AML-193 (cell line): ENCODE data around the gene CYB5A.

Source experiments
- DNase-seq, 2 experiments: peaks; one replicate each; lab custom pipeline; 2025; lab: John Stamatoyannopoulos, UW

The CYB5A gene

DNA sequence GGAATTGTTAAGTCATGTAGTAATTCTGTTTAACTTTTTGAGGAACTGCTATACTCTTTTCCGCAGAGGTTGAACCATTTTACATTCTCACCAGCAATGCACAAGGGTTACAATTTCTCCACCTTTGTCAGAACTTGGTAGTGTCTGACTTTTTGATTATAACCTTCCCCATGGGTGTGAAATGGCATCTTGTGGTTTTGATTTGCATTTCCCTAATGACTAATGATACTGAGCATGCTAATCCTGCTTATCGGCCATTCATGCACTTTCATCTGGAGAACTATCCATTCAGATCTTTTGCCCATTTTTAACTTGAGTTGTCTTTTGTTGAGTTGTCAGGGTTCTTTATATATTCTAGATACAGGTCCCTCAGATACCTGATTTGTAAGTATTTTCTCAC is 47.2 kb downstream of the CYB5A start:
- no peak for DNase-seq

DNA sequence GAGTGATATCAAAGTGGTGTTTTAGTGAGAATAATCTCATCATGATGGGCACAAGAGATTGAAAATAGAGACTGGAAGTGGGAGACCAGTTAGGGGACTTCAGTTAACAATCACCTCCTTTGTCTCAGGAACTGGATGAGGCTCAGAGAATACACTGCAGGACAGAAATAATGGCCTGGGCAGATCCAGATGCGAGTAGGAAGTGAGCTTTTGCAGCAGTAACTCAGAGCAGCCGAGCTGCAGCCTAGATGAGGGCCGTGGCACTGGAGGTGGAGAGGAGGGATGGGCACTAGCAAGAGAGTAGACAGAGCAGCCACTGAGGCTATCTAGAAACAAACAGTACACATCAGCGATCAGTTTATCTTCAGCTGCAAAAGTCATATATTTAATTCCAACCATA is 48.6 kb downstream of the CYB5A start:
- DNase-seq, result no peak

DNA sequence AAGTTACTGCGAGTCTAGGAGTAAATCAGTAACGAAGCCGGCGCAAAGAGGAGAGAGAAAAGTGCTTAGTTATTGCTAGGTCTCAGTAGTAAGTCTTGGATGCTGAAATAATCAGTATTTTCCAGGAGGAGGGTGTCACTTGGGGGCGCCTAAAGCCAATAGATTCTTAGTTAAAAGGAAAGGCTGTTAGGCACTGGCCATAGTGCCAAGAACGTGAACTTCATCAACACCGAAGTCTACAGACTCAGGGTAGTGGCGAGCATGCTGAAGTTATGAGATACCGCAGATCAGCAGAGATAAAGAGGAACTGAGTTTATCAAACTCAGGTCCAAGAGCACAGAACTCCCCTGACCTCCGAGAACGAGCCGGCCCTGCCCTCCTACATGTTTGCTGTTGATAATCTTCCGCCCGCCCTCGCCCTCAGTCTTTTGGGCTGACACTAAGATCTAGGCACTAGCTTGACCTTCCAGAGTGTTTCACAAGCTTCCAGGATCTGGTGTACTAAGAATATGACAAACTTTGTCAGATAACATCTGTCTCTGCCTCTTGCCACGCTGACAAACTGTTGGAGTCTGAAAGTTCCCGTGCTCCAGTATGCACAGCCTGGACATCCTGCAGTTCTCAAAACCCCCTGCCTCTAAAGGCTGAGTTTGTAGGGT is 49.2 kb downstream of the CYB5A start:
- no peak for DNase-seq

DNA sequence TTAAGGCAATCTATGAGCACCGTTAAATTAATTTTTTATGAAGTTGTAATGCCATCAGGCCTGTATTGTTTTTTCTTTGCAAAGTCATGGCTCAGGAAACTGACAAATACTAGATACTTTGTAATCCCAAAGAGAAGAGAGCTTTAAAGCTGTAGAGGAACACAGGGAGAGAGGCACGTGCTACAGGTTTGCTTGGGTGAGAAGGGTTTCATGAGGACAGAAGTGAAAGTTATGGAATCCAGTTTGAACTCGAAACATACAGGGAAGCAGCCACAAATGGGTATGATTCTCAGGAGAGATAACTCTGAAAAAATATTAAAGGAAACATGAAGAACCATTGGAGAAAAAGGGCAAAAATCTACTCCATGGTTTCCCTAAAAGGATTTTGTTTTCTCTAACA is 49.8 kb downstream of the CYB5A start:
- no peak for DNase-seq

DNA sequence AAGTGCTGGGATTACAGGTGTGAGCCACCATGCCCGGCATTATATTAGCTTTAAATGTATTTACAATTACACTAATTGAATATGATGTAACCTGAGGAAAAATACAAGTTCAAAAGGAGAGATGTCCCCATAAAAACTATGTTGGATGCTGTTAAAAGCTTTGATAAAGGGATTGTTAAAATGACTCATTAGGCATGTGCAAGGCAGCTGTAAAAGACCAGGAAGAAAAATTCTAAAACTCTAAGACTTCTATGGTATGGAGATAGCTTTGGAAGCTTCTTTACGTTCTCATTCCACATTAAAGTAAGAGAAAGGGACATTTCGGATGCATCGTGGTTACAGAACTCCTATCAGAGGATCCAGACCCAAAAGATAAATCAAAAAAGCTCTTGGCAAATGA is 50.3 kb downstream of the CYB5A start:
- no peak for DNase-seq

DNA sequence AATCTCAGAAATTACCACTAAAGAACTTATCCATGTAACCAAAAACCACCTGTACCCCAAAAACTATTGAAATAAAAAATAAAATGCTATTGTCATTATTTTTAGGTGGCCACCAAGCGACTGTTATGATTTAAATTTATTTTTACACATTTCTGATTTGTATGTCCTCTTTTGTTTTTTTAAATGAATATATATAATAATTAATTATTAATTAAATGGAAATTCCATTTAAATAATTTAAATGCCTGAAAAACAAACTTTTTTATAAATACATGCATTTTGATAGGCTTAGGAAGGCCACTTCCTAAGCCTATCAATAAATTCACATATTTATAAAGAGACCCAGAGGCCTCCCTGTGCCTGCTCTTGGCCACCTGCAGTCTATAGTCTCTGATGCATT is 52.2 kb downstream of the CYB5A start:
- no peak for DNase-seq

DNA sequence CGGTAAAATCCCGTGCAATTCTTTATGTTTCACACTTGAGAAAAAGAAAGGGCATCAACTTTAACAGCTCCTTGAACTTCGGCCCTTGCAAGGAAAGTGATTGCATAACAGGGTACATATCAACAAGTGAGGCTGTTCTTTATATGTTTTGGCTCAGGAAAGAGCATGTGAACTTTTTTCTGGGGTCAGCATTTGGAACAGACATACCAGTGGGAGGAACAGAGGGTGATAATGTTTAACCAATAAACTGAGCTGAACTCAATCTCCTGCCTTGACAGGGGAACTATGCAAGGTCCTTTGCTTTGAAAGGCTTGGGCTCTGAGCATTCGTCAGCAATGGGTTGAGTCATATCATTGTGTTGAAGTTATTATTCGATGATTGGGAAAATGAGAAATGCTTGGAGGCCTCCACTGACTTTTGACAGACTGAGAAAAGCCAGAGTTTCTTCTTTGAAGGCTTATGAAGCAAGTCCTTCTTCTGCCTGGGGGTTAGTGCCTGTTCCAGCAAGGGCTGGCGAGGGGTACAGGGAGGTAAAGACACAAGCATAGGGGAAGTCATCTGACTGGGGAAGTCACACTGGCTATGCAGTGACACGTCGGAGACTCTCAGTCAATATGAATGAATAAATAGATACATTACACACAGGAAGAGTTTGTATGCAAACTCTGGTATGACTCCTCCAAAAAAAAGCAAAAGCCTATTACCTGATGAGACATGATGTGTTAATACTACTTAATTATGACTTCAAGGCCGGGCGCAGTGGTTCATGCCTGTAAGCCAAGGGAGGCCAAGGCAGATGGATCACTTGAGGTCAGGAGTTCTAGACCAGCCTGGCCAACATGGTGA is 57.2 kb downstream of the CYB5A start:
- no peak for DNase-seq

DNA sequence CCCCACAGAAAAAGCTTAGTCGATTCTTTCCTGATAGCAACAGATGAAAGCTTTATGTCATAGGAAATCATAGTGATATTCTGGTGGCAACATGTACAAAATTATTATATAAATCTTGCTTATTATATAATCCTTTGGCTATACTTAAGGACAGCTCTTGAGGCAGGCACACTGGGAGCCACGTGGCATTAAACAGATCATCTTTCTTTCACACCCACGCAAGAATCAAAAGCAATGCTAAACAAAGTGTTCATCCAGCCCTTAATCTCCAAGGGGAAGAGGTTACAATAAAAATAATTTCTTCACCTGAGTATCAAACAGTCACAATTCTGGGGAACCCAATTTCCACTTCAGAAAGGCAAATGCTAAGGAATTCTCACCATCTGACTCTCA is 57.8 kb downstream of the CYB5A start:
- DNase-seq, result no peak

DNA sequence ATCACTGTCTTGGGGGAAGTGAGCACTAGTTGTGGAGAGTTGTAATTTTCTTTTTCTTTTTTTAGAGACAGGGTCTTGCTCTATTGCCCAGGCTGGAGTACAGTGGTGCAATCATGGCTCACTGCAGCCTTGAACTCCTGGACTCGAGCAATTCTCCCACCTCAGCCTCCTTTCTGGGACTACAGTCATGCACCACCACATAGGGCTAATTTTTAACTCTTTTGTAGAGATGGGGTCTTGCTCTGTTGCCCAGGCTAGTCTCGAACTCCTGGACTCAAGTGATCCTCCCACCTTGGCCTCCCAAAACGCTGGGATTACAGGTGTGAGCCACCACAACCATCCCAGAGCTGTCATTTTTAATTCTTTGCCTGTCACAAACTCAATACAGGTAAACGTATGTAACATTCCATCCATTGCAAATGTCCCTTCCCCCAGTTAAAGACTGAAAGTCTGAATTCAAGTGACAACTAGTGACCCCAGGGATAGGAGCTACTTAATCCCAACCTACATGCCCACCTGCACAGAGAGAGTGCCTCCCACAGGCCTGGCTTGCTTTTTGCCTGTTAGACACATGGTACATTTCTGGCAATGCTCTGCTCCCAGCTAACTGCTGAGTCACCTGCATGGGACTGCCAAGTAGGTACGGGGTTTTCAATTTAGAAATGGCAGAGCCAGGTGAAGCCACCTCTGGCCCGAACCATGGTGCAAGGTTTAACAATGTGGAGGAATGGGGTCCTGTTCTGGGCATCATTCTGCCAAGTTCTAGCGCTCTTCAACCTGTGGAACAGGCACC is 60.6 kb downstream of the CYB5A start:
- no peak for DNase-seq

DNA sequence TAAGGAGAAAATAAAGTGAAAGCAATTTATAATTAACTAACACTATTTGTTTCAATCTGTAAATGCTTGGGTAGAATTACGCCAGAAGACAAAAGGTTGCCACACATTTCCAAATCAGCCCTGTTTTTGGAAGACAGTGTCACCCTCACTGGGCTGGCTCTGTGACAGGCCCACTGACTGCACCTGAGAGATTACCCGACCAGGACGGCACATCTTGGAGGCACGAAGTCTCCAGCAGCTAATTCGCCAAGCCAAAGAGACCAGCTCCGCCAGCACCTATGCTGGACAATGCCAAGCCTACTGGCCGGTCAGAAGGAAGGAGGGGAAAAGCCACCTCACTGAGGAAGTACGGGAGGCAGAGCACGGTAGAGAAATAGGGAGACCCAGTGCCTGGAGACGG is 61.9 kb downstream of the CYB5A start:
- no peak for DNase-seq

DNA sequence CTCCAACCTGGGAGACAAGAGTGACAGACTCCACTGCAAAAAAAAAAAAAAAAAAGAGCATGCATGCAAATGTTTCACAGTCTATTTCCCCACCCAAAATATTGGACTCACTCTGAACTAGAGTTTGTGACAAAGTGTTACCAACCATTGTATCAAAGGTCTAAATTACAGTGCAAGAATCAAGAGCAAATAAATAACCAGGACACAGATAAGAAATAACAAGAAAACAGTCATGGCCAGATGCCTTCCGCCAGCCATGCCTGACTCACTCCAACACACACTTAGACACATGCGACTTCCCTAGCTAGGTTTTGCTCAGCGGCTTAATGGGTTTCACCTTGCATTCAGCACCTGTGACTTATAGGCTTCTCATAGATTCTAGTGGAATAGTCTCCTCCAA is 62.8 kb downstream of the CYB5A start:
- DNase-seq, result no peak

DNA sequence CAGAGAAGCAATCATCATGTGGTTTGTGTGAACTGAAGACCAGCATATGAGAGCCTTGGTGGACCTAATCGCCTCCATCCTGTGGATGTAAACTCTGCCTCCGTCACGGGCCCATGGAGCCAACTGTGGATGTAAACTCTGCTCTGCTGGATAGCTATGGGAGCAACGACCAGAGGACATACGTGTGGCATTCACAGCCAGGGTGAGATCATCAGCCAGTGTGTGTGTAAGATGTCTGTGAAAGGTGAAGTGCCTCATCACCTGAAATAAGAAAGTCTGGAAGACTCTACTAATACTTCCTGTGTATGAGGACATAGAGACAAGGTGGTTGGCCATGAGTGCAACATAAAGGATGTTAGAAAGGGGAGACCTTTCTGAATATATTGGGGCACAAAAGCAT is 63.5 kb downstream of the CYB5A start:
- no peak for DNase-seq

DNA sequence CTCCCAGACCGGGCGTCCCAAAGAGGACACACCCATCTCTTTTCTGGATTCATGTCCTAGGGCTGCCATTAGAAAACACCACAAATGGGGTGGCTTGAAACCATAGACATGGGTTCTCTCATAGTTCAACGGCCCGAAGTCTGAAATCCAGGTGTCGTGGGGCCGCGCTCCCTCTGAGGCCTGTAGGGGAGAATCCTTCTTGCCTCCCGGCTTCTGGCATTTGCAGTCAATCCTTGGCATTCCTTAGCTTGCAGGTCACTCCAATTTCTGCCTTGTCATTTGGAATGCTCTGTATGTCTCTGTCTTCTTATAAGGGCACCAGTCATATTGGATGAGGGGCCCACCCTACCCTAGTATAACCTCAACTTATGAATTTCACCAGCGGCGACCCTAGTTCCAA is 65.1 kb downstream of the CYB5A start:
- no peak for DNase-seq

DNA sequence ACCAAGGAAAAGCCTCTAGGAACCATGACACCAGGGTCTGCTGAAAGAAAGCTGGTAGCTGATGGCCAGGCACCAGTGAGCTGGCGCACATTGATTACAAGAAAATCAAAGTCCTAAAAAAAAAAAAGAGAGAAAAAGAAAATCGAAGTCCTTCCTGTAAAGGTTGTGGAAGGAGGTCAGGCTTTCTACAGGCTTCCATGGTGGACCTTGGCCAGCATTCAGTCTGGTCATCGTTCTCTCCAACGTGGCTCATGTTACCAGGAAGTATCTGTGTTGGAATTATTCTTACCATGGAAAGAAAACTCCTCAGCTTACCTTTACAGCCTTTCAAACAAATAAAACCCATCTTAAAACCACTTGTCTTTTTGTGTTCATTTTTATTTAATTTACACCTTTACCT is 65.6 kb downstream of the CYB5A start:
- DNase-seq, result no peak

DNA sequence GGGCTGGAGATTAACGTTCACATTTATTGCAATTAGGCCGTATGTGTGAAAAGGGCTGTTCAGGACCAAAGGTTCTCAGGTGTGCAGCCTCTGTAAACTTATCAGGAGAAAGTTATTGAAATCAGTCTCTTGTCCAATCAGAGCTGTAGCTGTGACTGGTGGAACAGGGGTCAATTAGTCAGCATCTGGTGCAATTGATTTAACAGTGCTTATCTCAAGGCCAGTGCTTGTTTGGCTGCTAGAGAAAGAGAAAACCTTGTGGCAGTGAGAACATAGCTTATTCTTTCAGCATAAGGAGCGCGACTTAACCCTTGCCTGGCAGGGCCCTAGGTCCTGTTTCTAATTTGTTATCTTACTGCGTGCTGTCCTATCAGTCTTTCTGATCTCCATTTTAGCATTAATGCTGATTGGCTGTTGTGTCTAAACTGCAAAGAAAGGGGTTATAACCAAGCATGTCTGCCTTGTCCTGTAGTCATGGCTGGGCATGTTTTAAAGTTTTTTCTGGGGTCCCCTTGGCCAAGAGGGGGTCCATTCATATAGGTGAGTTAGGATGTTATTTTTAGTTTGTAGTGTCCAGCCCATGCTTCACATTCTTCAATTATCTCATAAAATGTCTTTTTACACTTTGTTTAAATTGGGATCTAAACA is 66.4 kb downstream of the CYB5A start:
- no peak for DNase-seq

DNA sequence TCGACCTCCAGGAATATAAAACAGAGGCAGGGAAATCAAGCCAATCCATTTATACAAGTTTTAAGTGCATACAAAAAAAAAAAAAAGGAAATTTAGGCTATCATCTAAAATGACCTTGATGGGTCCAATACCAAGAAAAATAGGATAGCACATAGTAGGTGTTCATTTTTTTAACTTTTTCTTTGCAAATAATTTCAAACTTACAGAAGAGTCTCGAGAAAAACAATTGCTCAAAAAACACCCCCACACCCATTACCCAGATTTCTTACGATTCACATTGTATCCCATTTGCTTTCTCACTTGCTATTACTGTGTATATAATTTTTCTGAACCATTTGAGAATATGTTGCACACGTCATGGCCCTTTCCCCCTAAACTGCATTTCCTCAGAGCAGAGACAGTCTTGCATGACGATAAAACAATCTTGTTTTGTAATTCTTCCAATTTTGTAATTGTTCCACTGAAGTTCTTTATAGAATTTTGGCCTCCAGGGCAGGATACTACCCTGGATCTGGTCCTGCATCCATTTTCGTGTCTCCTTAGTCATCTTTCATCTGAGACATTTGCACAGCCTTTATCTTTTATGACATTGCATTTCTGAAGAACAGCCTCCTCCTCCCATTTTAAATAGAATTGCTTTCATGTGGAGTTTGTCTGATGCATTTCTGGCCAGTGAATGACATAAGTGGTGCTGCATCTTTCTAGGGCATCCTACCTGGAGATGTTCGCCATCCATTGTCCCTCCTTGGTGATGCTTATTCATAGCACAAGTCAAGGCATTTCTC is 68.9 kb downstream of the CYB5A start:
- DNase-seq, result no peak

DNA sequence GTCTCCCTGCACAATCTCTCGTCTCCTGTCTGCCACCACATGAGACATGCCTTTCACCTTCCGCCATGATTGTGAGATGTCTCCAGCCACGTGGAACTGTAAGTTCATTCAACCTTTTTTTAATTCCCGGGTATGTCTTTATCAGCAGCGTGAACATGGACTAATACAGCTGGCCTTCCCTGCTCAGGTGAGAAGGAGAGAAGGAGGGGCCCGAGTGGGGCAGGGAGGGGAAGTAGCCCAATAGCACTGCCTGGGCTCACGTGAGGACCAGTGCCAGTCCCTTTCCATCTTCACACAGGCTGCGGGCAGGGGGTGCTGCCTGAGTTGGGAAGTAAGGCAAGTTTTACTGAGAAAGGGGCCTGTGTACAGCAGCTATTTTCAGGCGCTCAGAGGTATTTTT is 70.7 kb downstream of the CYB5A start:
- no peak for DNase-seq

DNA sequence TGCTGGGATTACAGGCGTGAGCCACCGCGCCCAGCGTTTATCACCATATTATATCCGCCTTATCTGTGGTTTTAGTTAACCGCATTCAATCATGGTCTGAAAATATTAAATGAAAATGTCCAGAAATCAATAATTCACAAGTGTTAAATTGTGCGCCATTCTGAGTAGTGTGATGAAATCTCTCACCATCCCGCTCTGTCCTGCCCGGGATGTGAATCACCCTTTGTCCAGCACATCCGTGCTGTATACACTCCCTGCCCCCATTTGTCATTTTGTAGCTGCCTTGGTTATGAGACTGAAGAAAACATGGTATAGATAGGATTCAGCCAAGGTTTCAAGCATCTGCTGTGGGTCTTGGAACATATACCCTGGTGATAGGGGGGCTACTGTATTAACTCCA is 72.7 kb downstream of the CYB5A start:
- DNase-seq, result no peak

DNA sequence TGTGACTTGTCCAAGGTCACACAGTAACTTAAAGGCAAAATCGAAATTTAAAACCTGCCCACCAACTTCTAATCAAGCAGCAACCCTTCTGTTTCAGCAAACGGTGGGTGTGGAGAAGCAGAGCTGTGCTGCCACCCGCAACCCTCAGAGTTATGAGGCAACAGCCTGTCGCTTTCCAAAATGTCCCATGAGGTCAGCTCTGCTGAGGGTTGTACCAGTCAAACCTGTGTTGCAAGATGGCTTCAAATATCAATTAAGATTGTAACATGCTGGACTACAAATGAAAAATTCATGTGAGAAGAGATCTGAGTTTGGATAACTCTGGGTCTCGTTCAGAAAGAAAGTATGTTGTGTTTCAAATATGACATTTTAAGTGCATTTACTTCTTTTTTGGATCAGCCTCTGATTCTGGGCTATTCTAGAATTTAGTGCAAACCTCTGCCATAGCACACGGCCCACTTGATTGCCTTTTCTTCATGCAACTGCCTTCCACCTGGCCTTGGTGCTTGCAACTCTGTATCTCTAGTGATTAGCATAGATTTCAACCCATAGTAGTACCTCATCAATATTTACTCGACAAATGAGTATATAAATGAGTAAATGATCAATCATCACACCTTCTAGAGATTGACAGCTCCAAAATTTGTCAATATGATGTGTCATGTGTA is 74.2 kb downstream of the CYB5A start:
- no peak for DNase-seq

DNA sequence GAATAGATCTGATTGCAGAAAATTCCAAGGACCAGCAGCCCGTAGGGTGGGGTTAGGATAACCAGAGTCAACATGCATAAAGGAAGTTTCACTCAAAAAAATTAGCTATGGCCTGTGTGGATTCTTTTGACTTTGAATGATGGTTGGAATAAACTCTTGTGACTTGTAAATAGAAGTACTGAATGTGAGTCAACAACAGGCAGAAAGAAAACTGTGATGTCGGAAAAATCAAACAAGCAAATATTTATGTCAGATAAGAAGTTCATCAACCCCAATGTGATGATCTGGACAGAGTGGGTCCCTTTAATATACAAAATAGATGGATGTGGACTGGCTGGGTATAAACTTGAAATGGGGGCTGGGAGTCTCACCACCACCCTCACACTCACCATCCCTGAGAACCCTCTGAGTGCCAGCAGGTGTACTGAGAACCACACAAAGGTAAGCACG is 75.1 kb downstream of the CYB5A start:
- DNase-seq, result no peak

DNA sequence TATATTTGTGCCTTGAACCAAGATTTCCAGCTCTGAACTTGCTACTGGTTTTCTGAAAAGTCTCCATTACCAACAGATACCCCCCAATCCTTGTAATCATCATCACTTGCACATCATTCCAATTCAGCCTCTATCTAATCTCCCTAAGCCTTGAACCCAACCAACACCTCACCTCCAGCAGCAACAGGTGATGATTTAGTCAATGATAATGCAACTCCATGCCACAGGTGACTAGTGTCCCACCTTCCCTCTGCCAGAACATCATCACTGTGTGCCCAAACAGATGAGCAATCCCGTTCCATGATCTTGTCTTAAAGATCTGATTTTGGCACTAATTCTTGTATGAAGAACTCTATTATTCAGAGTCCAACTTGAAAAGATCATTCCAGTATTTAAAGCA is 75.9 kb downstream of the CYB5A start:
- DNase-seq, result no peak
